GM23248 (cell line): ENCODE results near the gene L2HGDH. TPM values are rescaled to one million over a fixed set of nuclear protein-coding genes. Genes with fewer than 3 reads are reported as not detected.
"Not testable (repeated sequence)": the region's sequence is repeated elsewhere in the genome, so short reads cannot be mapped to it uniquely, and the experiment has no call there.

ENCODE experiments used
- DNase-seq: peaks from one replicate; pipeline ENCODE4 v3.0.0-alpha.2; 2015
- H2AFZ ChIP-seq: fragments of 200-600 bp; sonication (generic); 2 replicates; pipeline ENCODE4 v1.6.1; 2016; ENCODE audit warnings: antibody characterized with exemption
- H3F3A ChIP-seq: fragments of 200-600 bp; sonication (generic); 2 replicates; pipeline ENCODE4 v1.6.1; 2016; ENCODE audit warnings: mild to moderate bottlenecking, antibody characterized with exemption, mixed run types; ENCODE audit not compliant: insufficient read depth
- H3K27ac ChIP-seq: fragments of 200-600 bp; sonication (generic); 2 replicates; pipeline ENCODE4 v1.5.1; 2016; ENCODE audit warnings: mild to moderate bottlenecking
- H3K27me3 ChIP-seq: fragments of 200-600 bp; sonication (generic); replicated peaks from 2 replicates; pipeline ENCODE4 v1.6.1; 2016; ENCODE audit warnings: mild to moderate bottlenecking; ENCODE audit not compliant: insufficient read depth
- H3K36me3 ChIP-seq: fragments of 200-600 bp; sonication (generic); 2 replicates; pipeline ENCODE4 v1.6.1; 2016; ENCODE audit warnings: low read depth, mild to moderate bottlenecking
- H3K4me1 ChIP-seq: fragments of 200-600 bp; sonication (generic); 2 replicates; pipeline ENCODE4 v1.6.1; 2016; ENCODE audit warnings: mild to moderate bottlenecking; ENCODE audit not compliant: insufficient read depth
- H3K4me2 ChIP-seq: fragments of 200-600 bp; sonication (generic); one replicate; pipeline ENCODE4 v1.6.1; 2016; ENCODE audit warnings: mild to moderate bottlenecking; ENCODE audit not compliant: unreplicated experiment
- H3K4me3 ChIP-seq: fragments of 200-600 bp; sonication (generic); 2 replicates; pipeline ENCODE4 v1.5.1; 2016; ENCODE audit warnings: mild to moderate bottlenecking
- H3K79me2 ChIP-seq: fragments of 200-600 bp; sonication (generic); 2 replicates; pipeline ENCODE4 v1.6.1; 2016; ENCODE audit warnings: mild to moderate bottlenecking; ENCODE audit not compliant: insufficient read depth
- H3K9ac ChIP-seq: fragments of 200-600 bp; sonication (generic); 2 replicates; pipeline ENCODE4 v1.6.1; 2016; ENCODE audit warnings: mild to moderate bottlenecking
- H3K9me2 ChIP-seq: fragments of 200-600 bp; sonication (generic); 2 replicates; pipeline ENCODE4 v1.6.1; 2016; ENCODE audit warnings: mixed run types, mild to moderate bottlenecking, moderate library complexity; ENCODE audit not compliant: insufficient read depth
- H3K9me3 ChIP-seq: fragments of 200-600 bp; sonication (generic); one replicate; pipeline ENCODE4 v1.6.1; 2017; ENCODE audit warnings: low read depth
- H4K20me1 ChIP-seq: fragments of 200-600 bp; sonication (generic); 2 replicates; pipeline ENCODE4 v1.6.0; 2016; ENCODE audit not compliant: insufficient read depth
- EZH2 ChIP-seq: fragments of 200-600 bp; sonication (generic); IDR thresholded peaks from 2 replicates; pipeline ENCODE4 v1.6.1; 2018; ENCODE audit warnings: antibody characterized with exemption, mild to moderate bottlenecking; ENCODE audit not compliant: insufficient read depth, poor library complexity, severe bottlenecking
- EZH2phosphoT487 ChIP-seq: fragments of 200-600 bp; sonication (generic); IDR thresholded peaks from 2 replicates; pipeline ENCODE4 v1.6.1; 2018; ENCODE audit warnings: antibody characterized with exemption, moderate library complexity, mild to moderate bottlenecking, low read depth; ENCODE audit not compliant: insufficient read depth
- WGBS, 2 experiments: methylation state at CpG; one replicate each; pipeline ENCODE4 v1.1.6; 2015 to 2017; ENCODE audit warnings: low lambda C conversion rate in 2 of 2, low coverage in 1 of 2; ENCODE audit errors: missing lambda C conversion rate in 2 of 2; 5-methylcytosine and 5-hydroxymethylcytosine counted together
- in situ Hi-C: fragments of 300-500 bp; cut with MboI; formaldehyde crosslinking; loops from 2 replicates; pipeline ENCODE4 v1.15.0; 2020
- polyA plus RNA-seq: library from polyadenylated mRNA; unstranded; fragments of >200 nt; fragmentation: Nextera tagmentation; extraction: Ambion mirVana; gene quantifications from 2 replicates; pipeline ENCODE4 v1.2.1, GENCODE V29; 2016
- total RNA-seq: library from RNA; depleted of rRNA; stranded (reverse); fragments of >200 nt; shearing (Covaris generic); gene quantifications from 2 replicates; pipeline ENCODE4 v1.2.3, GENCODE V29; 2014

Gene L2HGDH
- total and polyA plus RNA-seq, 2 experiments from 2014 or later = 1.8 to 2.6 TPM

DNA sequence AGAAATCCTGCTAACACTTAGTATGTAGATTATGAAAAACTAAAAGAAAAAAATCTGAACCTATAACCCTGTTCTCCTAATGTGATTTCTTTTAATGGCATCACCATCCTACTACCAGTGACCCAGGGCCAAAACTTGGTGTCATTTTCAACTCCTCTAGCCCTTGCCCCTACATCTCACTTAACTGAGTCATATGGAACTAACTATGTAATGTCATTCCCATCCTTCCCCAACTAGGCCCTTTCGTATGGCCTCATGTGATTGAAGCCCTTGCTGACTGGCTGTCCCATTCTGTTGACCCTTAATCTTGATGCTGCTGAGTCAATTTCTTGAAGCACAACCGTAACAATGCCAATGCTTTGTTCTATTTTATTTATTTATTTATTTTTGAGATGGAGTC lies 7.7 kb upstream of the L2HGDH start:
- Histone ChIP-seq H3K27me3 (no peaks in the 10 kb centered on the region), H3K79me2 (peaks cover 18% of the 10 kb centered on the region), H3K27ac (peak overlapping the region; percentile 80), H2AFZ (no peak overlapping the region), H3K36me3 (no peaks in the 10 kb centered on the region), H3K4me3 (no peak overlapping the region; the same call in 1 of the 2 replicates), H3K4me2 (peak overlapping the region; percentile 85), H3K9me3 (no peaks in the 10 kb centered on the region), H3K9me2 (no peaks in the 10 kb centered on the region), H3F3A (peaks cover 17% of the 10 kb centered on the region), H4K20me1 (no peaks in the 10 kb centered on the region), H3K9ac (no peak overlapping the region), H3K4me1 (peaks cover 23% of the 10 kb centered on the region)
- TF ChIP-seq EZH2phosphoT487 (no peak), EZH2 (no peak)
- WGBS, 2 experiments = 90 to 91% methylated on average over 2 of the region's 2 CpGs
- in situ Hi-C loops = loop anchor here (10.0 kb wide), 1 partner anchor 215 kb away; the partner anchor contains the start of gene MAP4K5
- DNase-seq = peak; percentile 56

DNA sequence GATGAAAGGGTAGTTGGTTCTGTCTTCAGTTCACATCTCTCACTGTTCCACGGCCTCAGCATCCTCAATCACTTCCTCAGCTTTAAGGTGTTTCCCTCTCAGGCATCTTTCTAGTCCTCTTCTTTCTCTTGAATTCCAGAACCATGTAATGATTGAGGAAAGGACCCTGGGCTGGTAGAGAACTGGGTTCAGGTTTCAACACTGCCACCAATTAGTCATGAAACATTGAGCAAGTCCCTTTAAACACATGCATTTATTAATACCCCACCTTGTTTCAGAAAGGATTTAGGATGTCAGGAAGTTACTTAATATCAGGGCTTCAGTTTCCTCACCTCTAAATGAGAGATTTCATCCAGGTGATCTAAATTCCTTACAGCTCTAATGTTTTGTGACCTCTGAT lies 7.3 kb upstream of the L2HGDH start:
- peak; percentile 65 for DNase-seq
- Histone ChIP-seq H3F3A (peaks cover 17% of the 10 kb centered on the region), H3K27ac (no peak overlapping the region; the same call in 1 of the 2 replicates), H3K9me3 (no peaks in the 10 kb centered on the region), H3K9ac (no peak overlapping the region), H3K36me3 (no peaks in the 10 kb centered on the region), H4K20me1 (no peaks in the 10 kb centered on the region), H3K4me3 (no peak overlapping the region), H3K4me2 (peak overlapping the region; percentile 85), H3K9me2 (no peaks in the 10 kb centered on the region), H3K27me3 (no peaks in the 10 kb centered on the region), H3K79me2 (peaks cover 18% of the 10 kb centered on the region), H2AFZ (no peak overlapping the region), H3K4me1 (peaks cover 23% of the 10 kb centered on the region)
- WGBS, 2 experiments = 96 to 100% methylated on average over 1 of the region's 1 CpG
- TF ChIP-seq EZH2 = no peak
- TF ChIP-seq EZH2phosphoT487 = no peak
- in situ Hi-C loops = no loop called here

DNA sequence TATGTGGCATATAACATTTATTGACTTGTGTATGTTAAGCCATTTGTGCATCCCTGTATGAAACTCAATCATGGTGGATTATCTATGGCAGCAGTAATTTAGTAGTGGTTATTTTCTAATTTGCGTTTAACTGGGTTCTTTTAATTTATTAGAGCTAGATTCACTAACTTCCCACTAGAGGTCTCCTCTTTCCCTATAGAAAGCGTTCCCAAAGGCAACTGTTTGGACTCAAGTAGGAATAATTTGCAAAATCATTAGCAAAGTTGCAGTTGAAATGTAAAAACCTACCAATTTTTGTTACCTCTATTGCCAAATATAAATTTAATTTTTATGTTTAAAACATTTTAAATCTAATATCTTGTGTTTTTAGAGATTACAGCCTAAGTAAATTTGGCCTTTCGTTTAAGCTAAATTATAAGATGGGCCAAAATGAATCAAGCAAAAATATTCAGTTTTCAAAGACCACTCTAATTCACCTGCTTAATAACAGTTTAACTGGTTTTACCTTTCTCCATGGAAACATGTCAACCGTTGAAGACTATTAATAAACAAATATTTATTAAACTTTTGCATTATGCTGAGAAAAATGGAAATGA lies 6.1 kb upstream of the L2HGDH start:
- Histone ChIP-seq H3K27ac (no peak overlapping the region), H3K9ac (no peak overlapping the region), H4K20me1 (no peaks in the 10 kb centered on the region), H3K4me1 (peaks cover 24% of the 10 kb centered on the region), H3K27me3 (no peaks in the 10 kb centered on the region), H3K4me2 (no peak overlapping the region), H3K79me2 (peaks cover 26% of the 10 kb centered on the region), H3F3A (peaks cover 17% of the 10 kb centered on the region), H3K9me3 (no peaks in the 10 kb centered on the region), H2AFZ (no peak overlapping the region), H3K4me3 (no peak overlapping the region), H3K36me3 (no peaks in the 10 kb centered on the region), H3K9me2 (no peaks in the 10 kb centered on the region)
- in situ Hi-C loops = no loop called here
- TF ChIP-seq EZH2phosphoT487 (no peak), EZH2 (no peak)
- peak; percentile 82 for DNase-seq
- WGBS, 2 experiments = 46 to 54% methylated on average over 4 of the region's 4 CpGs

DNA sequence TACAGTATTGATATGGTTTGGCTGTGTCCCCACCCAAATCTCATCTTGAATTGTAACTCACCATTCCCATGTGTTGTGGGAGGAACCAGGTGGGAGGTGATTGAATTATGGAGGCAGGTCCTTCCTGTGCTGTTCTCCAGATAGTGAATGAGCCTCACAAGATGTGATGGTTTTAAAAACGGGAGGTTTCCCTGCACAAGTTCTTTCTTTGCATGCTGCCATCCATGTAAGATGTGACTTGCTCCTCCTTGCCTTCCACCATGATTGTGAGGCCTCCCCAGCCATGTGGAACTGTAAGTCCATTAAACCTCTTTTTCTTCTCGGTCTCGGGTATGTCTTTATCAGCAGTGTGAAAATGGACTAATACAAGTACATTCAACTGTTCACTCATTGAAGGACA lies 2.1 kb upstream of the L2HGDH start:
- H3K4me3 ChIP-seq, H3K4me2 ChIP-seq, H3K27ac ChIP-seq, H3K9me2 ChIP-seq, H2AFZ ChIP-seq, in situ Hi-C loops, H4K20me1 ChIP-seq, H3K9me3 ChIP-seq, H3K27me3 ChIP-seq, H3K9ac ChIP-seq, DNase-seq, H3K36me3 ChIP-seq, H3F3A ChIP-seq: not testable (repeated sequence)
- H3K4me1 ChIP-seq = peaks cover 14% of the 10 kb centered on the region
- 84 to 90% methylated on average over 3 of the region's 3 CpGs for WGBS, 2 experiments
- H3K79me2 ChIP-seq = peaks cover 20% of the 10 kb centered on the region; the same call in 1 of the 2 replicates

DNA sequence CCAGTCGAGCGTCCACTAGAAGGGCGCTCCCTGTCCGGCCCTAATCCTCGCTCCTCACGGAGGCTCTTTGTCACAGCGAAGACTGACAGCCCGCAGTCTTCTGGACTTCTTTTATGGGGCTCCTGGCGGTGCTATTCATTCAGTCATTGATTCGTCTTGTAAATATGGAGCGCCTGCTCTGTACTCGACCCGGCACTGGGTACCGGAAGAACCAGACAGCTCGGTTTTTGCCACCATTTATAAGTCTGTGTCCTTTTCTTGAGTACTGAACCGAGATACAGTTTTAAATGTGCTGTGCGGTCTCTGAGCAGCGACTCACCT lies 665 bp upstream of the L2HGDH start:
- in situ Hi-C loops = no loop called here
- H3K27me3 ChIP-seq = no peaks in the 10 kb centered on the region
- H3K4me1 ChIP-seq = peaks cover 11% of the 10 kb centered on the region
- H3K79me2 ChIP-seq = peaks cover 11% of the 10 kb centered on the region; the same call in 1 of the 2 replicates
- H3K4me2 ChIP-seq = peak overlapping the region; percentile 83
- no peaks in the 10 kb centered on the region for H4K20me1 ChIP-seq
- H3F3A ChIP-seq = no peaks in the 10 kb centered on the region
- peak overlapping the region; percentile 80 for H3K4me3 ChIP-seq
- H3K9me3 ChIP-seq = no peaks in the 10 kb centered on the region
- TF ChIP-seq EZH2 (no peak), EZH2phosphoT487 (no peak)
- DNase-seq = no peak
- H3K9me2 ChIP-seq = no peaks in the 10 kb centered on the region
- peak overlapping the region; percentile 81 for H3K9ac ChIP-seq
- H3K27ac ChIP-seq = peak overlapping the region; percentile 77
- H2AFZ ChIP-seq = peak overlapping the region; percentile 98
- H3K36me3 ChIP-seq = no peaks in the 10 kb centered on the region
- 5 to 6% methylated on average over 17 to 18 of the region's 18 CpGs for WGBS, 2 experiments
